Middle frontal gyrus (tissue), 1 donor: ENCODE data around the gene ETV7.
"Not testable (repeated sequence)": the region's sequence is repeated elsewhere in the genome, so short reads cannot be mapped to it uniquely, and the experiment has no call there.

Experiments
- DNase-seq: peaks from one replicate; pipeline ENCODE4 v3.0.0-alpha.2; 2015; ENCODE audit warnings: low spot score; ENCODE audit errors: extremely low spot score

The ETV7 gene

DNA sequence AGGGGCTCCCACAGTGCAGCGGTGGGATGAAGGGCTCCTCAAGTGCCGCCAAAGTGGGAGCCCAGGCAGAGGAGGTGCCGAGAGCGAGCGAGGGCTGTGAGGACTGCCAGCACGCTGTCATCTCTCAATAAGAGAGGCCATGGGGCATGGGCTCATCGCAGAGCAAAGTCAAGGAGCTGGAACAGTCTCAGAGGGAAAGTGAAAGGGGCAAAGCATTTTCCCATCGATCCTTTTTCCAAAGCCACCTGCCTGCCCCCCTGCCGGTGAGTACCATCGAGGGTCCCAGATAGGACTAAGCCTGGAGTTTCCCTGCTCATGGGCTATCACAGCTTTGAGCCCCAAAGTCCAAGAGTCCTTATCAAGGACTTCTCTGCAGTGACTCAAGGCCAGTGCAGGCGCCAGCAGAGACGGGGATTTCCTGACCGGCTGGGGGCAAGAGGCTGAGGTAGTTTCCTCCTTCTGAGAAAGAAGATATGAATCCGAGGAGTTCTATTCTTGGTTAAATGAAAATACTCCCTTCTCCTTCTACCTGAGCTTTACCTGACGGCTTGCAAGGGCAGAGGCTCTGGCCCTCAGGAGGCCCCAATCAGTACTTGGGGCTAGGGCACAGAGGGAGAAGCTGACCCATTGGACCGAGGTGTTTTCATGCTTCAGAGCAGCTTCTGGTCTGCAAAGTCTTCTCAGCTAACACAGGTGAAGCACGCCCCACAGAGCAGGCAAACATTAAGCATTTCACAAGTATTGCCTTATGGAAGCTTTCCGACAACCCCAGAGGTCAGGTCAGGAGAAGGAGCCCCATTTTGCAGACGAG, 22.6 kb downstream of the ETV7 start:
- no peak for DNase-seq

DNA sequence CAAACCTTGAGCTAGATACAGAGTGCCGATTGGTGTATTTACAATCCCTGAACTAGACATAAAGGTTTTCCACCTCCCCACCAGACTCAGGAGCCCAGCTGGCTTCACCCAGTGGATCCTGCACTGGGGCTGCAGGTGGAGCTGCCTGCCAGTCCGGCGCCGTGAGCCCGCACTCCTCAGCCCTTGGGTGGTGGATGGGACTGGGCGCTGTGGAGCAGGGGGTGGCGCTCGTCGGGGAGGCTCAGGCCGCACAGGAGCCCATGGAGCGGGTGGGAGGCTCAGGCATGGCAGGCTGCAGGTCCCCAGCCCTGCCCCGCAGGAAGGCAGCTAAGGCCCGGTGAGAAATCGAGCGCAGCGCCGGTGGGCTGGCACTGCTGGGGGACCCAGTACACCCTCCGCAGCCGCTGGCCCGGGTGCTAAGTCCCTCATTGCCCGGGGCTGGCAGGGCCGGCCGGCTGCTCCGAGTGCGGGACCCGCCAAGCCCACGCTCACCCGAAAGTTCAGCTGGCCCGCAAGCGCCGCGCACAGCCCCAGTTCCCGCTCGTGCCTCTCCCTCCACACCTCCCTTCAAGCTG, 23.3 kb downstream of the ETV7 start:
- DNase-seq, result not testable (repeated sequence)

DNA sequence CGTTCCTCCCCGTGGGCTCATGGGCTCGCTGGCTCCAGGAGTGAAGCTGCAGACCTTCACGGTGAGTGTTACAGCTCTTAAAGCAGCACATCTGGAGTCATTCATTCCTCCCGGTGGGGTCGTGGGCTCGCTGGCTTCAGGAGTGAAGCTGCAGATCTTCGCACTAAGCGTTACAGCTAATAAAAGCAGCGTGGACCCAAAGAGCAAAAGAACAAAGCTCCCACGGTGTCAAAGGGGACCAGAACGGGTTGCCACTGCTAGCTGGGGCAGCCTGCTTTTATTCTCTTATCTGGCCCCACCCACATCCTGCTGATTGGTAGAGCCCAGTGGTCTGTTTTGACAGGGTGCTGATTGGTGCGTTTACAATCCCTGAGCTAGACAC, 24.1 kb downstream of the ETV7 start:
- DNase-seq, result not testable (repeated sequence)

DNA sequence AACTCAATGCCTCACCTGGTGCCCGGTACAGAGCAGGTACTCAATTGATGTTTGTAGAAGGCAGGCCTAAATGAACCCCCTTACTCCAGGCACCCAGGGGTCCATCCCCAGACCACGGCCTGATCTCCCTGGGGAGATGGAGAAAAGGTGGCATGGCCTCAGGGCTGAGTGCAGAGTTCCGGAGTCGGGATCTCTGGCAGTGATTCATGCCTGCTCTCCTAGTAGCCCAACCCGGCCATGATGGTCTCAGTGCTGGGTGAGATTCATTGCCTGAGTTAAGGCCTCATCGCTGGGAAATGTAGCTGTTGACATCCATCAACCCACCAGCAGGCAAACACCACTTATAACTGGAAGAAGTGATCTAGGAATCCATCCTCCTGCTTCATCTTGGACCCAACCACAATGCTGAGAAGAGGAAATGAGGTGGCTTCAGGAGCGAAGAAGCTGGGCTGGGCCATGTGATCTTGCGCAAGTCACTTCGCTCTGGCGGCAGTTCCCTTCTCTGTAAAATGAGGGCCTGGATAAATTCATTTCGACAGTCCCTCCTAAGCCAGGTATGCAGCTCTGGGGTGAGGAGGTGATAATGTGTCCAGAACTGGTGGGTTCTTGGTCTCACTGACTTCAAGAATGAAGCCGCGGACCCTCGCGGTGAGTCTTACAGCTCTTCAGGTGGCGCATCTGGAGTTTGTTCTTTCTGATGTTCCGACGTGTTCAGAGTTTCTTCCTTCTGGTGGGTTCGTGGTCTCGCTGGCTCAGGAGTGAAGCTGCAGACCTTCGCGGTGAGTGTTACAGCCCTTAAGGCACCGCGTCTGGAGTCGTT, 24.7 kb downstream of the ETV7 start:
- no peak for DNase-seq

DNA sequence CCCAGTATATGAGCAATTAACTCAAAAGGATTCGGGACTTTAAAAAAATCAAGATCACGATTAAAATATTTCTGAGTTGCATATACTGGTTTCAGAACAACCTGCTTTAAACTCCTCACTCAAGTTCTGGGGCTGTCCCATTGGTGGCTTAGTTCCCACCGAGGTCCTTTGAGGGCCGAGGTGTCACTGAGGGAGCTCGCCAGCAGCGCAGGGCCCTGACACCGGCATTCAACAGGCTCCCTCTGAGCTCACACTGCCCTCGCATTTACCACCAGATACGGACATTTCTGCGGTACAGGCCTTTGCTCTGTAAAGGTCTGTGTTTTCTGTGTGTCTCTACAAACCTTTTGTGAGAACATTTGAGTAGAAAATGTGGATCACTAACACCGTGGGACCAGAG, 26.4 kb downstream of the ETV7 start:
- no peak for DNase-seq

DNA sequence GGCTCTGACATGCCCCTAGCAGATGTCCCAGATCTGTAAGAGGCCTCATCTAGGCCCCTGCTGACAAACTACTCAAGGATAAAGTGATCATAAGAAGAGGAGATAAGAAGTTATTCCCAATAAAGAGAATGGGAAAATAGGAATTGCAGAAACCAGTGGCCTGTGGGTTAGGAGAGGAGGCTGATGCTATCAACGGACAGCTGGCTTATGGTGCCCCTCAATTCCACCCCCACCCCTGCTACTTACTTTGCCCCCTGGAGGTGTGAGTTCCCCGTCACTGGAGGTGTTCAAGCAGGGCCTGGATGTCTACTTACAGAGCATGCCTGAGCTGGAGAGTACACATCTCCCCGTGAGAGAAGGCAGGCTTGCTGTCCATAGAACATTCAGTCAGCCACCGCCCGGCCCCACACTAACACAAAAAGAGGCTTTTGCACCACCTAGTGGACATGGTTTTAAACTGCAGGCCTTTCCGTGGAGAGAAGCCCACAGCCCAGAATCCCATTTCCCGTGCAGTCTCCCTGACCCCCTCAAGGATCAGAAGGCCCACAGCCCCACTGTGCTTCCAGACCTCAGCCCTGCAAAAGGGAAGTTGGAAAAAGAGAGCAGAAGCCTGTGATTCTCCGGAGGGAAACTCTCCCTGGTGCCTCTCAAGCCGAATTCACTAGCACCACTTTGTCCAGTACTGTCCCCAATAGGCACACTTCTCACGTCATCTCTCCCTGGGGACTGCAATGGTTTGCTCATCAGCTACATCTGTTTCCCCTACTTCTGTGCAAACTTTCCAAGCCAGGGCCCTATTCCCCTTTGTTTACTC, 27.0 kb downstream of the ETV7 start:
- DNase-seq, result peak; percentile 75

DNA sequence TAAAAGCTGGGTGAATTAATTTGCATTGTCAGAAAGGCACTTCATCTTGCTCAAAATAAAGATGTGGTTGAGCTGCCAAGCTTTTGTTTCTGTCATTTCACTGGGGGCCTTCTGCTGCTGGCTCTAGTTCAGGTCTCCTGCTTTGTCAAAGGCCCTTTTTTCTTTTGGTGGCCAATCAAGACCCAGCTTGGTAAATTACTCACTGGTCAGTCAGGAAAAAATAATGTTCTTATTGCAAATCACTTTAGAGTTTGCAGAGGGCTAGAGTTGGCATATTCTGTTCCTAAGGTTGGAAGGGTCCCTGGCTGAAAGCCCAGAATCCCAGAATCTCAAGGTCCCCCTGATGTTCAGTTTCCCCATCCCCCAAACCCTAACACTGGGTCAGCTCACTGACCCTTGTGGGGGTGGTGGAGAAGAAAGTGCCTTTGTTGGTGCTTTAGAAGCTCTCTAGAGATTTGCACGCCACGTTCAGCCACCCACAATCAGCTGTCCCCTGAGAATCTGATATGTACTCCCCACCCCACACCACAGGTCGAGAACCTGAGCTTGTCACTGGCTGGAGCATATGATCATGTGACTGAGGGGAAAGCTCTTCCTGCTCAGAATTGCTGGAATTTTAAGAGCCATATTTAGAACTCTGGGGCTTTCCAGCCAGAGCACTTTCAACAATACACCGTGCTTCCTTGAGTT, 29.1 kb downstream of the ETV7 start:
- DNase-seq, result no peak

DNA sequence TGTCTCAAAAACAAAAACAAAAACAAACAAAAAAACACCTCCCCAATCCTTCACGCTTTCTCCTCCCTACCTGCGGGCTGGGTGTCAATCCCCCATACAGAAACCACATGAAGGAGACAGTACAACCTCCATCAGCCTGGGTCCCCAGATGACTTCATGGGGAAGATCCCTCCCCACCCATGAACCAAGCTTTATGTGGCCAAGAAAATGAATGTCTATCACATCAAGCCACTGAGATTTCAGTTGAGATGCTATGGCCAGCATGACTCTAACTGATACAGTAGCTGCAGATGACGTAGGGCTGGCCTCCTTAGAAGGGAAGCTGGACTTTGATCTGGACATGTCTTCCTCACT, 29.6 kb downstream of the ETV7 start:
- no peak for DNase-seq

DNA sequence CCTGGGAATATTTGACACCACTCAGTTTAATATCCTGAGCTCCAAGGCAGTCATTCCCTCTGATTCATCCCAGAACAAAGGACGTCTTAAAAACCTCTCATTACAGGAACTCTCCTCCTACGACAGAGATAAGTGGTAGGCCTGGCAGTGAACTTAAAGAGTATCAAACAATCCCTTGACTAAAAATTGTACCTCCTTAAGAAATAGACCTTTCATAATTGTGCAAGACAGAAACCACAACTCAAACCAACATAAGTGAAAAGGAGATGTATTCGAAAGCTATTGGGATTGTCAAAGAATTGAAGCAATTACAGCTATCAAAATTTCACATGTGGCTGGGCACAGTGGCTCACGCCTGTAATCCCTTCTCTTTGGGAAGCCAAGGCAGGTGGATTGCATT, 31.6 kb downstream of the ETV7 start:
- DNase-seq, result no peak

DNA sequence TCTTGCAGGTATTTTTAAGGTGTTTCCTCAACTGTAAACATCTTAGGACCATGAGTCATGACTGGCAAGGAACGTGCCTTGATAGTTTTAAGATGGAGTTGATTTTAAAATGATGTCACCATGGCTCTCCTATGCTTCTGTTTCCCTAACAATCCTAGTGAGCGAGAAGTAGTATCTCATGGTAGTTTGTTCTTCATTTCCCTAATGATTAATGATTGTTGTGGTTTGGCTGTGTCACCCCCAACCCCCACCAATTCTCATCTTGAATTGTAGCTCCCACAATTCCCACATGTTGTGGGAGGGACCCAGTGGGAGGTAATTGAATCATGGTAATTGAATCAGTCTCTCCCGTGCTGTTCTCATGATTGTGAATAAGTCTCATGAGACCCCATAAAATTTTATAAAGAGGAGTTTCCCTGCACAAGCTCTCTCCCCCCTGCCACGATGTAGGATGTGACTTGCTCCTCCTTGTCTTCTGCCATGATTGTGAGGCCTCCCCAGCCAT, 34.0 kb downstream of the ETV7 start:
- DNase-seq, result no peak

DNA sequence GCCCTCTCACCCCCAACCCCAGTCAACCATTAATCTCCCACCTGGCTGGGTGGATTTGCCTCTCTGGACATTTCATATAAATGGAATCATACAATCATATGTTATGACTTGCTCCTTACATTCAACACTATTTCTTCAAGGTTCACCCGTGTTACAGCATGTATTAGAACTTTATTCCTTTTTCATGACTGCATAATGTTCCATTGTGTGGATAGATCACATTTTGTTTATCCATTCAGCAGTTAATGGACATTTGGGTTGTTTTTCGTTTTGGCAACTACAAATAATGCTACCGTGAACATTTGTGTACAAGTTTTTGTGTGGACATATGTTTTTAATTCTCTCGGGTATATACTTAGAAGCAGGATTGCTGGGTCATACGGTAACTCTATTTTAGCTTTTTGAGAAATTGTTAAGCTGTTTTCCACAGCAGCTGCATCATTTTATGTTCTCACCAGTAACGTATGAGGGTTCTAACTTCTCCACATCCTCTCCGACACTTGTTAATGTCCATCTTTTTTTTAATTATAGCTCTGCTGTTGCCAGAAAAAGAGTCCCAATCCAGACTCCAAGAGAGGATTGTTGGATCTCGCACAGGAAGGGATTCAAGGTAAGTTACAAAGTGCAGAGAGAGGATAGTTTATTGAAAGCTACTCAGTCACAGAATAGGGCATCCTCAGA, 34.9 kb downstream of the ETV7 start:
- no peak for DNase-seq

DNA sequence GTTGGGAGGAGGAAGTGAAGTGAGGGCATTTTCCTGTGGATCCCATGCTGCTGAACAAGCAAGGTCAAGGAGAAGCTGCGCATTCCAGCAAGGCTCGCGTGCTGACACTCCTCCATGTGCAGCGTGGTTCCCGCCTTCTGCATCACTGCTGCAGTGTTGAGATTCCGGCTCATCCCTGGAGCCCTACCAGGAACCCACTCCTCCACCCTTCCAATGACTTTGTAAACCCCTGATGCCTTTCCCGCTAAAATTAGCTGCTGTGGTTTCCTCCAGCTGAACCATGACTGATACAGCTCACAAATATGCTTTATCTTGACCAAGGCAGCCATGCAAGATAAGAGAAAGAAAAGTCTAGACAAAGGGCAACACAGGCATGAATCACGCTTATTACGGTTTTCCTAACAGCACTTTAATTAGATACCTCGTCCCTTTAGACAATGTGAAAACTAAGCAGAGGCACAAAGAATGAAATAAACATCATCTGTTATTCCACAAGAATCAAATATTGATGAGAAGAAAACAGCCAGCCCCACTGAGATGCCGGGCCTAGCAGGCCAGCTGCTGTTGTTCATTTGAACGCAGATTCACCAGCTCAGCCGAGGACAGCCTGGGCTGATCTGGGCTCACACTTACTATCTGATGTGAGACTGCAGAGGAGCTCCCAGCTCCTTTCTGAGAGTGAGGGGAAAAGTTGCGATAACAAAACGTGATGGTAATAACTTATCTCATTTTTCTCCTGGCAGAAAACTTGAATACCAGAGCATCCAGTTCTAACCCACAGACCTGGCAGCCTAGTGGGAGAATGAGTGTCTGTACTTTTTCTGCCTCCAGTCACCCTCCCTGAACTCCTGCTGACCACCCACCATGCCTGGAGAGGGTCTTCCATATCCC, 36.5 kb downstream of the ETV7 start:
- DNase-seq, result no peak

DNA sequence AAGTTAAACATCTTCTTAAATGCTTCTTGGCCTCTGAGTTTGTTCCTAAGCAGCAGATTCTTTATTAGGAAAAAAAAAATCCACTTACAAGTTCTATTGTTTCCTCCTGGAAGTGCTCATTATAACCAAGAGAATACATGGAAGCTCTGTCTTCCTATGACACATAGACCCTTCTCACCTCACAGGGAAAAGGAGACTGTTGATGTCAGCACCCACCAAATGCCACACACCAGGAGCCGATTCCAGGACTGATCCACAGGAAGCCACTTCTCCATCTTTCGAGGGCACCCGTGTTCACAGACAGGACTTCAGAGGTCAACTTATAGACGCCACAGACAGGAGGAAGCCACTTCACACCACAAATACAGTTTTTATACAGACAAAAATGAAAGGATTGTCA, 37.4 kb downstream of the ETV7 start:
- no peak for DNase-seq

DNA sequence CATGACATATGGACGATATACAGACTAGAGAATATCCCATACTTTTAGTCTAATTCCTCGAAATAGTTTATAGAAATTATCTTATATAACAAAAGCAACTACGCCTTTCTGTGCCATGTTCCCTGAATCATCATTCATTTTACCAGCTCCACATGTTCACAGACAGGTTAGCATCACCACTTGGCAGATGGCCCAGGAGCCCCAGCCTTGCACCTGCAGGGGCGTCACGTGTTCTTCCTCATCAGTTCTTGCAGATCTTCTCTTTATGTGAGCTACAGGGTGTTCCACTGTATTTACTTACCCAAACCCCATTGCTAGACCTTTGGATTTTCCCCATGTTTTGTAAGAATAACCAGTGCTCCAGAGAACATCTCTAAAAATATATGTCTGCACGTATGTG, 38.2 kb downstream of the ETV7 start:
- DNase-seq, result no peak

DNA sequence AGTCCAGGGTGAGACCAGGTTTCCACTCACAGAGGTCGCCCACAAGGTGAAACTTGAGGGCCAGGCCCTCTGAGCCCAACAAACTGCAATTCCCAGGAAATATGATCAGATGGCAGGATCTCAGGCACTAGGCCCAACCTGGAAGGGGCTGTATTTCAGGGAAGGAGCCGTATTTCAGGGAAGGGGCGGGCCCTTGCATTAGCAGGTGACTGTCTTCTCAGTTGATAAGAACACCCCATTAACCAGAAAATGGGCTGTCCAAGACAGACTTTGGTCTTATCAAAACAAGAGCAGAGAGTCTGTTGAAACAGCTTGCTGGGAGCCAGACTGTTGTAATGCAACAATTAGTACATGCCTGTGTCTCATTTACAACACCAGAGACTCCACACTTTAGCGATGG, 39.8 kb downstream of the ETV7 start:
- DNase-seq, result no peak

DNA sequence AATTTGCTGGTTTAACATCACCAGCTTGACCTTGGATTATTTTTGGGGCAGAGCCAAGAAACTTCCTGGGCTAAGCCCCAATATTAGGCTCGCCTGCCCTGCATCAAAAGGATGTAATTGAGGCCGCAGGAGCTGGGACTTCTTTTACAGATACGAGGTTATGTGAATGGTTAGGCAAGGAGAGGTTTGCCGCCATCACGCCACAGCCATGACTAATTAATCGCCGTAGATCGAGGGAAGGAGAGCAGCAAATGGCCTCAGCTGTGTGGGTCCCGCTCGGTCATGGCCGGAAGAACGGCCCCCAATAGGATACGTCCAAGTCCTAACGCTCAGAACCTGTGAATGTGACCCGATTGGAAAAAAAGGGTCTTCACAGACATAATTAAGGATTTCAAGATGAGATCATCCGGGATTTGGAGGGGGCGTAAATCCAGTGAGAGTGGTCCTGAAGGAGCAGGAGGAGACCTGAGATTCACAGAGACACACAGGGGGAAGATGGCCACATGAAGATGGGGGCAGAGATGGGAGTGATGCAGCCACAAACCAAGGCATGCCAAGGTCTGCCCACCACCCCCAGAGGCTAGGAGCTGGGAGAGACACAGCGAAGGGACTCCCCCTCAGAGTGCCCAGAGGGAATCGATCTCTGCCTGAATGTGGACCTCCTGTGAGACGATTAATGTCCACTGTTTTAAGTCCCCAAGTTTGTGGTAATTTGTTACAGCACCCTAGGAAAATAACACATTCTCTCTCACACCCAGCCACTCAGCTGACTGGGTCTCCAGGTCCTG, 40.8 kb downstream of the ETV7 start:
- DNase-seq, result no peak

DNA sequence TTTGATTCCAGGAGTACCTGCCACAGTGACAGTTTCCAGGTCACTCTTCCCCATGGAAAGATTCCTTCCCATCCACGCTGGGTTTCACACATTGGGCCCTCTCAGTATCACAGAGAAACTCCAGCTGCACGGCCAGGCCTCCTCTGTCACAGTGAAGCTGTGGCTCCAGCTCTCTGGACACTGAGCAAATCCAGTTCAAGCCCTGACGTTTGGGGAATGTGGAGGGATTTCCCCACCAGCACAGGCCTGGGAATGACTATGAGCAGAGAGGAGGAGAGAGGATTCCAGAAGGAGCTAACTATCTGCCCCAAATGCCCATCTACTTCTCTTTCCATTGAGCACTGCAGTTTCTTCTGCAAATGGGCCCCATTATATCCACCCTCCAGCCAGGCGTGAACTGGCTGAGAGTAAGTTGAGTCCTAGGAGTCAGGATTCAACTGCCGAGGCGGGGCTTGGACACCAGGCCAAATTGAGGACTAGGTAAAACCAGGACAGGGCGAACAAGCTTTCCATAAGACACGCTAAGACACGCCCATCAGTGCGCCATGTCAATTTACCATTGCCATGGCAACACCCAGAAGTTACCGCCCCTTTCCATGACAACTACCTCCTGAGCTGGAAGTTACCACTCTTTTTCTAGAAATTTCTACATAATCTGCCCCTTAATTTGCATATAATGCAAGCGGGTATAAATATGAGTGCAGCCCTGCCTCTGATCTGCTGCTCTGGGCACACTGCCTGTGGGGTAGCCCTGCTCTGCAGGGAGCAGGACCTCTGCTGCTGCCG, 41.6 kb downstream of the ETV7 start:
- no peak for DNase-seq
